ENCODE measurements around the gene FAT1. TPM values are rescaled to one million over a fixed set of nuclear protein-coding genes. Genes with fewer than 3 reads are reported as not detected.

Gene FAT1
- total and polyA plus RNA-seq, 2 donors (not counting 3 experiments of a cell fraction or from before 2014, with no cell fraction given): 9.2 to 9.8 TPM

DNA sequence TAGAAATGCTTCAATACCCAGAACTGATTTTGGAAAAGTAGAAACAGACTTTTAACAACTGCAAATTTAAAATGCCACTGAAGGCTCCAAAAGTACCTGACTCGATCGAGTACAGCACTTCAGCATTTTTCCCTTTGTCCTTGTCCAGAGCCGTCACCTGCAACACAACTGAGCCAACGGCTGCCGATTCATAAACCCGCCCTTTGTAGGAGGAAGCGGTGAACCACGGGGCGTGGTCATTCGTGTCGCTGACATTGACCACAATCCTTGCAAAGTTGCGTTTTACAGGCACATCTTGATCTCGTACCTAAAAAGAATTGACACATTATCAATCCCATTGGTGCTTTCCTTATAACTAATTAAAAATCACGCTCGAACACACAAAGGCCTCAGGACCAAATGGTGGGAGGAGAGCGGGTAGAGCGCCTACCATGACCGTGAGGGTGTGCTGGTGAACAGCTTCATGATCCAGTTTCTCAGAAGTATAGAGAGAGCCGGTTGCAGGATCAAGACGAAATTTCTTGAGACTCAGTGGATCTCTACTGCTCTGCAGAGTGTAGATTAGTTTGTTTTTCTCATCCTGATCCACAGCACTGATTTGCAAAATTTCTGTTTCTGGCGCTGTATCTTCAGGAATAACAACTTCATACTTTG is 95.5 kb downstream of the FAT1 start:
- no peak for TF ChIP-seq POLR2AphosphoS5 (IDR thresholded peaks at IDR 0.05; ENCODE audit: insufficient read depth, low read depth, low read length)
- no peak for TF ChIP-seq POLR2A (IDR thresholded peaks at IDR 0.05; ENCODE audit: low read depth, low read length)
- no peak for TF ChIP-seq MYC (IDR thresholded peaks at IDR 0.05; ENCODE audit: low read depth, low read length)
- no peak for TF ChIP-seq FOS (IDR thresholded peaks at IDR 0.05; ENCODE audit: borderline replicate concordance, insufficient read depth, low read length)
- TF ChIP-seq, protein P1, sequence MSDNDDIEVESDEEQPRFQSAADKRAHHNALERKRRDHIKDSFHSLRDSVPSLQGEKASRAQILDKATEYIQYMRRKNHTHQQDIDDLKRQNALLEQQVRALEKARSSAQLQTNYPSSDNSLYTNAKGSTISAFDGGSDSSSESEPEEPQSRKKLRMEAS (IDR thresholded peaks at IDR 0.05; ENCODE audit: insufficient read depth, insufficient read length): no peak
- TF ChIP-seq GATA2 (IDR thresholded peaks at IDR 0.05; ENCODE audit: insufficient read depth, insufficient read length, low read depth, low read length): no peak
- TF ChIP-seq EZH2 (IDR thresholded peaks at IDR 0.05; ENCODE audit: borderline replicate concordance, low read depth, low read length, severe bottlenecking): no peak
- no peak for TF ChIP-seq JUN (IDR thresholded peaks at IDR 0.05; ENCODE audit: borderline replicate concordance, insufficient read depth, insufficient read length, low read depth)
- TF ChIP-seq, protein P2, sequence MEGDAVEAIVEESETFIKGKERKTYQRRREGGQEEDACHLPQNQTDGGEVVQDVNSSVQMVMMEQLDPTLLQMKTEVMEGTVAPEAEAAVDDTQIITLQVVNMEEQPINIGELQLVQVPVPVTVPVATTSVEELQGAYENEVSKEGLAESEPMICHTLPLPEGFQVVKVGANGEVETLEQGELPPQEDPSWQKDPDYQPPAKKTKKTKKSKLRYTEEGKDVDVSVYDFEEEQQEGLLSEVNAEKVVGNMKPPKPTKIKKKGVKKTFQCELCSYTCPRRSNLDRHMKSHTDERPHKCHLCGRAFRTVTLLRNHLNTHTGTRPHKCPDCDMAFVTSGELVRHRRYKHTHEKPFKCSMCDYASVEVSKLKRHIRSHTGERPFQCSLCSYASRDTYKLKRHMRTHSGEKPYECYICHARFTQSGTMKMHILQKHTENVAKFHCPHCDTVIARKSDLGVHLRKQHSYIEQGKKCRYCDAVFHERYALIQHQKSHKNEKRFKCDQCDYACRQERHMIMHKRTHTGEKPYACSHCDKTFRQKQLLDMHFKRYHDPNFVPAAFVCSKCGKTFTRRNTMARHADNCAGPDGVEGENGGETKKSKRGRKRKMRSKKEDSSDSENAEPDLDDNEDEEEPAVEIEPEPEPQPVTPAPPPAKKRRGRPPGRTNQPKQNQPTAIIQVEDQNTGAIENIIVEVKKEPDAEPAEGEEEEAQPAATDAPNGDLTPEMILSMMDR (IDR thresholded peaks at IDR 0.05; ENCODE audit: extremely low read depth in 1 of 2, insufficient read depth in 1 of 2, low read depth in 1 of 2, low read length in 2 of 2): no peak
- H3K27me3 ChIP-seq (ENCODE audit: control insufficient read depth in 2 of 2, insufficient read depth in 2 of 2, low read length in 2 of 2): no peaks in the 10 kb centered on the region
- H3K4me3 ChIP-seq (replicated peaks in 1 of 3; ENCODE audit: insufficient read depth in 1 of 3, low read depth in 1 of 3, low read length in 3 of 3): no peak overlapping the region
- intact Hi-C loops (cut with micrococcal nuclease): no loop called here
- H3K27ac ChIP-seq (ENCODE audit: insufficient read depth, low read depth, low read length): no peak overlapping the region
- H3K9ac ChIP-seq (replicated peaks; ENCODE audit: extremely low read depth, insufficient read depth, low read length): no peak overlapping the region
- no peaks in the 10 kb centered on the region for H3K9me1 ChIP-seq (replicated peaks; ENCODE audit: control insufficient read depth, extremely low read depth, insufficient read depth, low read length)
- peaks cover 3% of the 10 kb centered on the region for H3K9me3 ChIP-seq (replicated peaks; ENCODE audit: control insufficient read depth, insufficient read depth, low read length)
- no peaks in the 10 kb centered on the region for H3K36me3 ChIP-seq (ENCODE audit: control insufficient read depth in 2 of 2, extremely low read depth in 1 of 2, insufficient read depth in 2 of 2, low read length in 2 of 2)
- H3K79me2 ChIP-seq (ENCODE audit: control insufficient read depth, insufficient read depth, low read length): no peaks in the 10 kb centered on the region
- no TSS peak for BruUV-seq (replicated peaks)
- H4K20me1 ChIP-seq (replicated peaks; ENCODE audit: control insufficient read depth, extremely low read depth, insufficient read depth, low read length): no peaks in the 10 kb centered on the region
- H3K4me2 ChIP-seq (ENCODE audit: insufficient read depth, low read length): no peak overlapping the region
- ChIA-PET CTCF (no interaction called here), POLR2A (no interaction called here)
- DNase-seq (ENCODE audit: low read depth, low spot score): no peak
- H3K4me1 ChIP-seq (ENCODE audit: control insufficient read depth, extremely low read depth, insufficient read depth, low read length): no peaks in the 10 kb centered on the region
- no peak for FAIRE-seq
- H2AFZ ChIP-seq (ENCODE audit: low read depth, low read length): no peak overlapping the region
- dilution Hi-C loops (cut with MboI; ENCODE audit: extremely low pct_ligation_motif_present, low sequenced_read_pairs): no loop called here
